Stimulated activated CD8-positive, alpha-beta memory T cell treated with anti-CD3 and anti-CD28 coated beads, Interleukin-12 subunit alpha, Interleukin-12 subunit beta, amount 100 ng/mL, for 24 hours (primary cell): ENCODE data around the gene SZRD1.
A peak's percentile ranks its signal among the peaks of the same experiment; 100 is the strongest.
"Not testable (repeated sequence)": the region's sequence is repeated elsewhere in the genome, so short reads cannot be mapped to it uniquely, and the experiment has no call there.

Source experiments
- DNase-seq: peaks from one replicate; pipeline ENCODE4 v3.0.0-alpha.2; 2020; ENCODE audit errors: extremely low read depth

The SZRD1 gene, protein sequence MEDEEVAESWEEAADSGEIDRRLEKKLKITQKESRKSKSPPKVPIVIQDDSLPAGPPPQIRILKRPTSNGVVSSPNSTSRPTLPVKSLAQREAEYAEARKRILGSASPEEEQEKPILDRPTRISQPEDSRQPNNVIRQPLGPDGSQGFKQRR

DNA sequence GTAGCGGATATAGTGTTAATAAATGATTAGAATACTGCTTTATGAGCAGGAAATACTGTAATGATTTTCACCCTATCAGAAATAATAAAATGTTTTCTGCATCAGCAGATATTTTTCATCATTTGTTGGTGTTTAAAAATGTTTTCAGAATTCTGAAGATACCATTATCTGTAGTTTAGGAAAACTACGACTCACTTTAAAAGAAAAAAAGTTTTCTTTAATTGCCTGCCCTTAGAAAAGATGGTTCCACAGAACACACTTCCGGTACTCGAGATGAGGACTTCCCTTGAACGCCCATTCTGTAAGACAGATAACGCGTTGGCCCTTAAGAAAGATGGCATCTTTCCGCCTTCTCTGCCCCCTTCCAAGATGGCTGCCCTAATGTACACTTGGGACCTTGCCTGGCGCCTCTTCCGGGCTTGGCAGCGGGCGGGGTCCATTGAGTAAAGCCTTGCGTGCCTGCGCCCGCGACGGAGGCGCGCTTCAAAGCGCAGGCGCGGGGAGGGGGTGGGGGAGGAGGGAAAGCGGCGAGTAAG is at the start of gene SZRD1:
TSS of gene SZRD1 (plus strand) at position 521 of the 536 bp plus-strand sequence. CDS start 16 bp downstream, outside the sequence.
- peak; percentile 87 for DNase-seq

DNA sequence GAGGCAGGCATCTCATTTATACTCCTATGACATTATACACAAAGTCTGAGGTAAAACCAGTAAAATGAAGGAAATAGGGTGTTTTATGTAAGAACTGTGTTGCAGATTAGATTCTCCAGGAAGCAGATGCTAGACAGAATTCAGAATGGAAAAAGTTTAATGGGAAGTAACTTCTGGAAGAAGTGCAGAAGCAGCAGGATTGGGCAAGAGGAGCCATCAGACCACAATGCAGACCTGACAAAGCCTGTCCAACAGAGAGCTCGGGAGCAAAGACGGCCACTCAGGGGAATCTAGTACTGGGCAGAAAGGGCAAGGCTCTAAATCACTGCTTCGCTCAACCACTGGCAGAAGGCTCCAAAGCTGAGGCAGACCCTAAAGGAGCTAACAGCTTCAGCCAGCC is 48.5 kb upstream of the SZRD1 start:
- DNase-seq: no peak

DNA sequence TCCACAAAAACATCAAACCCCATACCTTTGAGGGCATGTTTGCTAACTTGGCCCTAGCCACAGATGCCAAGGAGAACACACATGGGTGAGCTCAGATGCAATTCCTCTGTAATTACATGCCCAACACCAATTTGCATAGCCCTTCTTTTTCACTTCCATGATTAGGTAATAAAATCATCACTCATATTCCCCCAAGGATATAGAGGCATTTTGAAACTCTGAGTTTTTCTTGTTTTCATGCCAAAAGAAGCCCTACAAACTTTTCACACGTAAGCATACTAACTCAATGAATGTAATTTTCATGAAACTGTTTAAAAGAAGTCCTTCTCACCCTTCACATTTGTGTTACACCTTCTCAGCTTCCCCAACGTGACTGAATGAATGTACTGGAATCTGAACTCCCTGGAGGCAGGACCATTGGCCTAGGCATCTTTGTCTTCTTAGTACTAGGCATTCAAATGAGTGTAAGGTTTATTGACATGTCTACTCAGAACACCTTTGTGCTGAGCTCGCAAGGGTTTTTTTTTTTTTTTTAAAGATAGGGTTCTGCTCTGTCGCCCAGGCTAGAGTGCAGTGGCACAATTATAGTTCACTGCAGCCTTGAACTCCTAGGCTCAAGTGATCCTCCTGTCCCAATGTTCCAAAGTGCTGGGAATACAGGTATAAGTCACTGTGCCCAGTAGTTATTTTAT is 45.7 kb upstream of the SZRD1 start:
- no peak for DNase-seq

DNA sequence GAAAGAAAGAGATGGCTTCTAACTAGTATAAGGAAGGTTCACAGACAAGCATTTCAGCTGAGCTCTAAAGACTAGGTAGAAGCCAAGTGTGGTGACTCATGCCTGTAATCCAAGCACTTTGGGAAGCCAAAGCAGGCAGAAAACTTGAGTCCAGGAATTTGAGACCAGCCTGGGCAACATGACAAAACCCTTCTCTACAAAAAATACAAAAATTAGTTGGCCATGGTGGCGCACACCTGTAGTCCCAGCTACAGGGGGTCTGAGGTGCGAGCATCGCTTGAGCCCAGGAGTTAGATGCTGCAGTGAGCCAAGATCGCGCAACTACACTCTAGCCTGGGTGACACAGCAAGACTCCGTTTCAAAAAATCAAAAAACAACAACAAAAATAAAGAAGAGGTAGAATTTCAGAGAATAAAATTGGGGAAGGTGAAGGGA is 42.6 kb upstream of the SZRD1 start:
- no peak for DNase-seq

DNA sequence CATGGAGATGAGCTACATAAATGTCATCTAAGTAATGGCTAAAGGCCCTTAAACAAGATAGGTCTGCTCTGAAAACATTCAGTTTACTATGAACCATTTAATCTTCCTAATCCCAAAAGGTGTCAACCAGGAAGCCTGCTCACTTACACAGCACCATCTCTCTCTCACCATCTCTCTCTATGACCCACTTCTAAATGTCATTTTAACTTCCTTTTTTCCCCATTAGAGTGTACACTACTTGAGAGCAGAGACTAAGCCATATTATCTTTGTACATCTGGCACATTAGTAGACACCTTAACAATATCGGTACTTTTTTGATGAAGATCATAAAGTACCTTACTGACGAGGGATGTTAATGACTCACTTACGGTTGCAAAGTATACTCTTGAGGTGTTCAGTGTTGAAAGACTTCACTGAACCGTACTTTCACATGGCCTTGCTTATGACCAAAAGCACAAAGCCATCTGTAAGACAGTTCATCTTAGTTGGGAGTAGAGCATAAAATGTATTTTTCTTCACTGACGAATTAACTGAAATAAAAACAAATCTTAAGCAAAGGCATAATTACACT is 40.1 kb upstream of the SZRD1 start:
- no peak for DNase-seq

DNA sequence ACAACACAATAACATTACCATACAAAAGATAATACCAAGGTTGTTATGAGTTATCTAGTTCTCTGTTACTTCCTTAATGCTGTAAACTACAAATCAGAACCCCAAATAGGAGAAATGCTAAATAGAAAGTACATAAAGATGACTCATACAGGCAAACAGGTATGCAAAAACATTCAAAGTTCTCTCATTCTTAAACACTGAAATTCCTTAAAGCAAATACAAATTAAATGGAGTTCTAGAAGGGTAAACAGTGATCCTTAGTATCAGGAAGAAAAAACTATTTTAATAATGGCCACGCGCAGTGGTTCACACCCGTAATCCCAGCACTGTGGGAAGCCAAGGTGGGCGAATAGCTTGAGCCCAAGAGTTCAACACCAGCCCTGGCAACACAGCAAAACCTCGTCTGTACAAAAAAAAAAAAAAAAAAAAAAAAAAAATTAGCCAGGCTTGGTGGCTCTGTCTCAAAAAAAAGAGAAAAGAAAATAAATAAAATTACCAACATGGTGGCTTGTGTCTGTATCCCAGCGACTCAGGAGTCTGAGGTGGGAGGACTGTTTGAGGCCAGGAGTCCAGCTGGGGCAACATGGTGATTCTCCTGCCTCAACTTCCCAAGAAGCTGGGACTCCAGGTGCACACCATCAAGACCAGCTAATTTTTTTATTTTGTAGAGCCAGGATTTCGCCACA is 32.2 kb upstream of the SZRD1 start:
- DNase-seq: no peak

DNA sequence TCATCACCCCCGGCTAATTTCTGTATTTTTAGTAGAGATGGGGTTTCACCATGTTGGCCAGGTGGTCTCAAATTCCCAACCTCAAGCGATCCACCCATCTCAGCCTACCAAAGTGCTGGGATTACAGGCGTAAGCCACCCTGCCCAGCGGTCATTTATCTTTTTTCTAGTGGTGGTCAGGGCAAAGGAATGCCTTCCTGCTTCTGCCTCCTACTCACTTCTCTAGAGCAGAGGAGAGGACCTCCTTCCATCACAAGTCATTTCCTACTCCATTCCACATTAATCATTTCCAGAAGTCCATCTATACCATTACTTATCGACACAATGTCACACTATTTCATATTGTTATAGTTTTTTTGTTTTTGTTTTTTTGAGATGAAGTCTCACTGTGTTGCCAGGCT is 28.1 kb upstream of the SZRD1 start:
- no peak for DNase-seq

DNA sequence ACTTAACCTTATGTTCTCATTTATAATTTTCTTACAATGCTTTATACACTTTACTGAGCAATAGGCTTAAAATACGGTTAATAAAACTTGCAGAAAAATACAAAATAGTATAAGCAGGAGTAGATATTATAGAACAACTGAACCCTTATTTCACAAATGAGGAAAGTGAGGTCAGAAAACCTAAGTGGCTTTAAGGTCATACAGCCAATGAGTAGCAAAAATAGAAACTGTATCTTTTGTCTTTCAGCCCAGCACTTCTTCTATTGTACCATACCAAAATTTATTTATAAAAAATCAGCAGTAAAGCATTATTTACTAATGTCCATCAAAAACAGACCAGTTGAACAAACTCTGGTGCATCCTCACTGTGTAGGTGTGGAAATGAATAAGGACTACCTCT is 26.4 kb upstream of the SZRD1 start:
- no peak for DNase-seq

DNA sequence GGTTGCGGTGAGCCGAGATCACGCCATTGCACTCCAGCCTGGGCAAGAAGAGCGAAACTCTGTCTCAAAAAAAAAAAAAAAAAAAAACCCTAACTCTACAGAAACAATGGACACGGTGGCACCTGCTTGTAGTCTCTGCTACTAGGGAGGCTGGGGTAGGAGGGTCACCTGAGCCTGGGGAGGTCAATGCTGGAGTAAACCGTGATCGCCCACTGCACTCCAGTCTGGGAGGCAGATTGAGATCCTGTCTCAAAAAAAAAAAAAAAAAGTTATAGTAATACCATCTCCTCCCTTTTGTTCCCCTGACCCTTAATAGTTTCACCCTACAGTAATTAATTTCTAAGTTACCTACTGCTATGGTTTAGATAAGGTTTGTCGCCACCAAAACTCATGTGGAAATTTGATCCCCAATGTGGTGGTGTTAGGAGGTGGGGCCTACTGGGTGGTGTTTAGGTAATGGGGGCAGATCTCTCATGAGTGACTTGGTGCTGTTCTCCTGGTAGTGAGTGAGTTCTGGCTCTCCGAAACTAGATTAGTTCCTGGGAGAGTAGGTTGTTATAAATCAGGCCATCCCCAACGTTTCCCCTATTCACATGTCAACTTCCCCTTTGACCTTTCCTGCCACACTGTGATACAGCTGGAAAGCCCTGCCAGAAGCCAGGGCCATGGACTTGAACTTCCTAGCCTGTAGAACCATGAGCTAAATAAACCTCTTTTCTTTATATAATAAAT is 24.5 kb upstream of the SZRD1 start:
- no peak for DNase-seq

DNA sequence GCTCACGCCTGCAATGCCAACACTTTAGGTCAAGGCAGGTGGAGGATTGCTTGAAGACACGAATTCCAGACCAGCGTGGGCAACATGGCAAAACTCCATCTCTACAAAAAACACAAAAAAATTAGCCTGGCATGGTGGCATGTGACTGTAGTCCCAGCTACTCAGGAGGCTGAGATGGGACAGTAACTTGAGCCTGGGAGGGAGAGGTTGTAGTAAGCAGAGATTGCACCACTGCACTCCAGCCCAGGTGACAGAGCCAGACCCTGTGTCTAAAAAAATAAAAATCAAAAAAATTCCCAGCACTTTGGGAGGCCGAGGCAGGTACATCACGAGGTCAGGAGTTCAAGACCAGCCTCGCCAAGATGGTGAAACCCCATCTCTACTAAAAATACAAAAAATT is 23.8 kb upstream of the SZRD1 start:
- not testable (repeated sequence) for DNase-seq

DNA sequence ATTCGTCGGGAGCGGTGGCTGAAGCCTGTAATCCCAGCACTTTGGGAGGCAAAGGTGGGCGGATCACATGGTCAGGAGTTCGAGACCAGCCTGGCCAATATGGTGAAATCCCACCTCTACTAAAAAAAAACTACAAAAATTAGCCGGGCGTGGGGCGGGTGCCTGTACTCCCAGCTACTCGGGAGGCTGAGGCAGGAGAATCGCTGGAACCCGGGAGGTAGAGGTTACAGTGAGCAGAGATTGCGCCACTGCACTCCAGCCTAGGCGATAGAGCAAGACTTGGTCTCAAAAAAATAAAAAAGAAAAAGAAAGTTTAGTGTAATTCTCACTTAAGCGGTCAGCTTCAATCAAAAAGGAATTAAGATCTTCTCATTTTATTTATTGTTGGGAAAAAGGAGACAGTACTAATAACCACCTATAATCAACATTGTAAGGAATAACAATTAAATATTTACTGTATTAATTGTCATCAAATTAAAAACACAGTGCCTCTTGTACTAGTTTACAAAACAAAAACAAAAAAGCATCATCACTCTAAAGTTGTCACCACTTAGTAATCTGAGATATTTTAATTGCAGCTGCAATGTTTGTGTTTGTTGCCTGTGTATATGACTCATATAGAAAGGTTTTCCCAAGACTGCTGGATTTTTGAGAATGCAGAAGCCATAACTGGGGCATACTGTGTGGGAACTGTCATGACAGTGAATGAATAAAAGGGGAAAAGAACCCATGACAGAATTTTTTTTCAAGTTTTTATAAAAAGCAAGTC is 18.4 kb upstream of the SZRD1 start:
- no peak for DNase-seq

DNA sequence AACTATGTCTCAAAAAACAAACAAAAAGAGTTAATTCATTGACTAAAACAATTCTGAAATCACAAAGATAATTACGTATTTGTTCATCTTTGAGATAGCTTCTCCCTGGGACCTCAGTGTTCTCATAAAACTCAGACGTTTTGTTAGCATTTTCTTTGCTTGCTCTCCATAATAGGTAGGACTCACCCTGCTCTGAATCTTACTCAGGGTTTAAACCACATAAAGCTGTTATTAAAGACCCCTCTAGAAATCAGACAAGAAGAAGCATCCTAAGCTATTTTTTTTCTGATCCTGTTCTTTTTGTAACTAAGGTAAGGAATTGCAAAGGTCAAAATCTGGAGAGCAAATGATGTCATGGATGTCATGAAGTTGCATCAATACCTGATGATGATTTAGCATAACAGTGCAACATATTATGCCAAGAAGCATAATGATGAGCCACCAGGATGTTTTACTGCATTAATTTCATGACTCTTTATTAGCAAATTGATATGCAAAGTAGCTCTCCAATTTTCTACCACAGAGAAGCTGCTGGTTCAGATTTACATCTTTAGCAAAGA is 17.1 kb upstream of the SZRD1 start:
- DNase-seq: no peak

DNA sequence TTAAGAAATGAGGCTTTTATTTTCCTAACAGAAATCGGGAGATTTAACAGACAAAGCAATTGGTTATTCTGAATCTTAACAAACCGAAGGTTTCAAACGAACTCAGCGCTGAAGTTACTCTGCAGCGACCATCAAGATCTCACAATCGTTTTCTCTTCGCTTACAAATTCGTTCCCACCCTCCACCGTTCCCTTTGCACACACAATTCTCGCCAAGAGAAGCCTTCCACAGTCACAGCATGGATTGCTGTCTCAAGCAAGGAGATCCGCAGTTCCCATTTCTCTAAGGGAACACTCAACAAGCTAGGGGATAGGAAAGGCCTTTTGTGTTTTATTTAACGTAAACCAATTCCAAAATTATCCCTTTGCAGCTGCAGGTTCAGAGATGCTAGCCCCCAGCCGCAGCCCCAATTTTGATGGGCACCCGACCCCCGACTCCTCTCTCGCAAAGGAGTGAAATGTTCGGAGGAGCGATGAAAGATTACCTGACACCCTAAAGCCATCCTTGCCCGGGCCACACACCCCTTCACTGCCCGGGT is 15.5 kb upstream of the SZRD1 start:
- no peak for DNase-seq

DNA sequence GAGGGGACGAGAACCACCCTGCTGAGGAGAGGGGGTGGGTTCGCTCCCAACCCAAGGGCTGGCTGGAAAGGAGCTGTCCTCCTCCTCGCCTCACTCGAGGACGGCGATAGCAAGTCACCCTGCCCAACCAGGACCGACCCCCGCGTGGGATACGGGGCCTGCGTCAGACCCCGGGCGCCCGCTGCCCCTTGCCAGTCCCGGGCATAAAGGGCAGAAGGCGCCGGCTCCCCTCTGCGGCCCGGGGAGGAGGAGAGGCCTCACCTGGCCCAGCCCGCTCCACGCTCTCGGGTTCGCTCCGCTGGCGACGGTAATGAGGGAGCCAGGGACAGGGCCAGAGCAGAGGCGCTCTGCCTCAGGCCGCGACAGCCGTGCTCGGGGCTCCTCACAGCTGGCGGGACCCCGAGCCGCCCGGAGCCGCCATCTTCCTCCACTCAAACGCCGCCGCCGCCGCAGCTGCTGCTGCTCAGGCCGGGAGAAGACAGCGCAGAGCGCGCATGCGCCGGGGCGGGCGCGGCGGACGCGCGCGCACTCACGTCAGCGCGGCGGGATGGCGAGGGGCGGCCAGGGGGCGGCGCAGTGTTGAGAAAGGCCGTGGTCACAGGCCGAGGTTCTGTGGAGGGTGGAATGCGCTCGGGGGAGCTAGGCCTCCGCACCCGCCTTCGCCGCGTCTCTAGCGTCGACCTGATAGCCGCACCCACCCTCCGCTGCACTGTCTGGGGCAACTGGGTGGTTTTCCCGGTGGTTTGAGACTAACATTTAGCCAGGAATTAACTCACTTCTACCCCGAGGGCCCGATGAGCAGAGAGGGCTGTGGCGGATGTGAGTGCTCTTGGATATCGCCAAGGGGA is 14.8 kb upstream of the SZRD1 start, which contains the start of gene FBXO42:
TSS of gene FBXO42 (minus strand) at position 487 of the 848 bp plus-strand sequence. CDS start 37,062 bp downstream, outside the sequence.
- peak; percentile 73 for DNase-seq

DNA sequence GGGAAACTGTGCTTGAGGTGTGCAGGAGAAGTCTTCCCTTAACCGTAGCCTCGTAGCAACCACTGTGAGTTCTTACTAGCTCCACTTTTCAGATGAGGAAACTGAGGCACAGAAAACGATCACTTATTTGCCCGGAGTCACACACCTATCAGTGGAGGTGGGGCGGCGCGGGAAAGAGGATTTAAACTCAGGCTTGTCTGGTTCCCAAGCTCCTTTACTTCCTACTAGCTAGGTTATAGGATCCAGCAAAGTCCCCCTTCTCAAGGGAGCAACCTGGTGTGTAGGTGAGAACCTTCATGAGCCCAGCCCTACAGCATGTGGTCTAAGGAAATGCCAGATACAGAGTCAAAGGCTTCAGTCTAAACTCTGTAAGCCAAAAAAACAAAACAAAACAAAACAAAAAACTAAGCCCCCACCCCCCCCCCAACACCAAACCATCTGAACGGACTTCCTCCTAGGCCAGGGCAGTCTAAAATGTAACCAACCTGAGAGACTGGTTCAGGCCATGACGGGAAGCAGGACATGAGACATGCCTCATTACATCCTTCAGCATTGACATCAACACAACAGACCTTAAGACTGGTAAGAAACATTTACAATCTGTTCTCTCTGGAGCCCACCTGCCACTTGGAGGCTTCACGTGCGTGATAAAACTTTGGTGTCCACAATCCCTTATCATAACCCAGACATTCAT is 14.1 kb upstream of the SZRD1 start:
- no peak for DNase-seq

DNA sequence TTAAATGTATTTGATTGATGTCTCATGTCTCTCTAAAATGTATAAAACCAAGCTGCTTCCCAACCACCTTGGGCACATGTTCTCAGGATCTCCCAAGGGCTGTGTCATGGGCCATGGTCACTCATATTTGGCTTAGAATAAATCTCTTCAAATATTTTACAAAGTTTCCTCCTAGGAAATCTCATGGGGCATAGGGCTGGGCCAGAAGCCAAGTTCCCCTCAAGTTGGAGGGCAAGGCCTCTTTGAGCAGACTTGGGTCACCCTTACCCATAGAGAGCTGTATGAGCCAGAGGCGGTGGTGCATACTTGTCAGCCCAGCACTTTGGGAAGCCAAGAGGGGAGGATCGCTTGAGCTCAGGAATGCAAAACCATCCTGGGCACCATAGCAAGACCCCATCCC is 12.4 kb upstream of the SZRD1 start:
- DNase-seq: no peak

DNA sequence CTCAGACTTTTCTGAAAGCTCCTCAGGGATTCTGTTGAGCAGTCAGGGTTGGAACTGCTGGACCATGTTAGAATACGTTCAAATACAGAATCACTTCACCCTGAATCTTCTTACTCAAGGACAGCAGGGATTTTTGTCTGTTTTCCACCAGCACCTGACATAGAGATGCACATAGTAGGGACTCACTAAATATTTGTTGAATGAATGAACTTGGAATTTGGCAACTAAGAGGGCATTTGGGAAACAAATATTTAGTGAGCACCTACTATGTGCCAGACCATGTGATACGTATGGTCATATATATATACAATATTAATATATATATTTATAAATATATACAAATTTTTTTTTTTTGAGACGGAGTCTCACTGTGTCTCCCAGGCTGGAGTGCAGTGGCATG is 10.2 kb upstream of the SZRD1 start:
- DNase-seq: no peak

DNA sequence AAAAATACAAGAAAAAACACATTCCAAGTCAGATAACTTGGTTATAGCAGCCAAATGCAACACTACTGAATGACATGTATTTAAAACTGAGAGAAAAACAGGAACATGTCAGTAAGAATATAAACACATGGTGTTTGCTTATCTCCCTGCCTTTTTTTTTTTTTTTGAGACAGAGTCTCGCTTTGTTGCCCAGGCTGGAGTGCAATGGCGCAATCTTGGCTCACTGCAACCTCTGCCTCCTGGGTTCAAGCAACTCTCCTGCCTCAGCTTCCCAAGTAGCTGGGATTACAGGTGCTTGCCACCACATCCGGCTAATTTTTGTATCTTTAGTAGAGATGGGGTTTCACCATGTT is 1.9 kb upstream of the SZRD1 start:
- DNase-seq: not testable (repeated sequence)
